GM12874 (cell line): ENCODE measurements around the gene RAB3B.

ENCODE experiments used
- TF ChIP-seq, protein P1 (sequence below): IDR thresholded peaks from 2 replicates; pipeline ENCODE4 v1.5.1; 2011; ENCODE audit warnings: low read depth, mild to moderate bottlenecking, control low read depth, low read length, moderate library complexity; ENCODE audit not compliant: insufficient read depth

The RAB3B gene

DNA sequence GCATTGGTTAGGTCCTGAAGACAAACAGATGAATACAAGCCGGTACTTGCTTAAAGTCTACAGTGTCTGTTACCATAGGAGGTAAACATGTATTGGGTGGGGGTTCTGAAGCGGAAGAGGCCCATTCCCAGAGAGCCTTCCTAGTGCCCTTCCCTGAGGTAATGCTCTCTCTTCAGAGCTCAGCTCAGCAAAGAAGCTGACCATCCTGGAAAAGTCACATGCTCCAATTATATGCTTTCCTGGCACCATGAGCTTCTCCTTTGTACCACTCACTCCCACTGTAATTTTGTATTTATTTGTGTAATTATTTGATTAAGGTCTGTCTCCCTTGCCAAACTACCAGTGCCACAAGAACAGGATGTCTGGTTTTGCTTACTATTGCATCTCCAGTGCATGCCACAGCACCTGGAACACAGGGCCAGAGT lies 42.0 kb downstream of the RAB3B start:
- TF ChIP-seq, protein P1, sequence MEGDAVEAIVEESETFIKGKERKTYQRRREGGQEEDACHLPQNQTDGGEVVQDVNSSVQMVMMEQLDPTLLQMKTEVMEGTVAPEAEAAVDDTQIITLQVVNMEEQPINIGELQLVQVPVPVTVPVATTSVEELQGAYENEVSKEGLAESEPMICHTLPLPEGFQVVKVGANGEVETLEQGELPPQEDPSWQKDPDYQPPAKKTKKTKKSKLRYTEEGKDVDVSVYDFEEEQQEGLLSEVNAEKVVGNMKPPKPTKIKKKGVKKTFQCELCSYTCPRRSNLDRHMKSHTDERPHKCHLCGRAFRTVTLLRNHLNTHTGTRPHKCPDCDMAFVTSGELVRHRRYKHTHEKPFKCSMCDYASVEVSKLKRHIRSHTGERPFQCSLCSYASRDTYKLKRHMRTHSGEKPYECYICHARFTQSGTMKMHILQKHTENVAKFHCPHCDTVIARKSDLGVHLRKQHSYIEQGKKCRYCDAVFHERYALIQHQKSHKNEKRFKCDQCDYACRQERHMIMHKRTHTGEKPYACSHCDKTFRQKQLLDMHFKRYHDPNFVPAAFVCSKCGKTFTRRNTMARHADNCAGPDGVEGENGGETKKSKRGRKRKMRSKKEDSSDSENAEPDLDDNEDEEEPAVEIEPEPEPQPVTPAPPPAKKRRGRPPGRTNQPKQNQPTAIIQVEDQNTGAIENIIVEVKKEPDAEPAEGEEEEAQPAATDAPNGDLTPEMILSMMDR = no peak

DNA sequence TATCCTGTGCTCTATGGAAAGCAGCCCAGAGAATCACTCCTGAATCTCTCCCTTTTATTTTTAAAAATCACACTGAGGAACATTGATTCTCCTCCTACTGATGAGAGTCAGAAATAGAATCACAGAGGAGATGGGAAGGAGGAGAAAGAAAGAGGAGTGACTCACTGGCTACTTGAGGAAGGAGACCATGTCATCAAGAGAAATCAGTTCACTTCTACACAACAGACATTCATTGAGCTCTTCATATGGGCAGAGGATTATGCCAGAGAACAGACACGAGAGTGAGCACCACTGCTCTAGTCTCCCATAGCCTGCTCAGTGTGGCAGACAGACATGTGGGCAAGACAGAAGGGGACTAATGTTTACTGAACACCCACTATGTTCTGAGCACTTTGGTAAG lies 44.2 kb downstream of the RAB3B start:
- TF ChIP-seq, protein P1 = no peak

DNA sequence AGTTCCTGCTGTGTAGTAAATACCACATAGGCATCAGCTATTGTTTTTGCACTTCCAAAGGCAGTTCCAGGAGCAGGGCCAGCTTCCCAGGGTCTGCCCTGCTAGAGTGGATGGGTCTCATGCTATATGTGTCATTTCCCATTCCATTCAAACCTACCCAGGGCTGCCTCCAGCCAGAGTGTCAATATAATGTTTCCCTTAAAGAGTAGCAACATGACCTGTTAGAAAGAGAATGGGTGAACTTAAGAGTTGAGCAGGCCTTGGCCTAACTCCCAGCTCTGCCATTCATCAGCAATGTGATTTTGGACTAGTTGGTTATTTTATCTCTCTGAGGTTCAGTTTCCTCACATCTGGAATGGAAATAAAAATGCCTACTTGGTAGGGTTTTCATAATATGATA lies 44.9 kb downstream of the RAB3B start:
- TF ChIP-seq, protein P1 = no peak

DNA sequence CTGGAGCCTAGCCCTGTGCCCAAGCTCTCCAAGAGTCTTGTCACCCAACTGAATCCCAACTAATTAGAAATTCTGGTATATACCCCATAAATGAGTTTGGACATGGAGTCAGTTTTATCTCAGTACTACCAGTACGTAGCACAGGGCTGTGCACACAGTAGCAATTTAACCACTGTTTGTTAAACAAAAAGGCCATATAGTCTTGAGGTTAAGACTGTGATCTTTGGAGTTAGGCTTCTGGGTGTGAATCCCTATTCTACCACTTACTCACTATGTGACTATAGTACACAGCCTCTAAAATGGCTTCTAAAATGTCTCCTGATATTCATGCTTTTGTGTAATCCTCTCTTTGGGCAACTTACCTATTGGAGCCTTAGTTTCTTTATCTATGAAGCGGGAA lies 48.2 kb downstream of the RAB3B start:
- TF ChIP-seq, protein P1 = no peak

DNA sequence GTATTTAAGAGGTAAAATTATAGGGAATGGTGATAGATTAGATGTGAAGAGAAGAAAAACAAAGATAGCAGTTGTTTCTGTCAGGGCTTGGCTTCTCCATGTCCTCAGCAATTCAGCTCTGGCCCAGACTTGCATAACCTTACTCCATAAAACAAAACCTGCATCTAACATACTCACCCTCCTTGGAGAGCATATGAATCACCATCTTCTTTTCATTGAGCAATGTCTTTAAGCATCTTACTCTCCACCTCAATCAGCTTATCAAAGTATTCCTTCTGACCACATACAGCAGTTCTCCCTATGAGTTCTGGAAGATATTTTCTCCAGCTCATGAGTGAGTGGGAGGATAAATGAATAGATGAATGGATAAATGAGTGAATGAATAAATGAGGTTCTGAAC lies 49.0 kb downstream of the RAB3B start:
- TF ChIP-seq, protein P1 = no peak

DNA sequence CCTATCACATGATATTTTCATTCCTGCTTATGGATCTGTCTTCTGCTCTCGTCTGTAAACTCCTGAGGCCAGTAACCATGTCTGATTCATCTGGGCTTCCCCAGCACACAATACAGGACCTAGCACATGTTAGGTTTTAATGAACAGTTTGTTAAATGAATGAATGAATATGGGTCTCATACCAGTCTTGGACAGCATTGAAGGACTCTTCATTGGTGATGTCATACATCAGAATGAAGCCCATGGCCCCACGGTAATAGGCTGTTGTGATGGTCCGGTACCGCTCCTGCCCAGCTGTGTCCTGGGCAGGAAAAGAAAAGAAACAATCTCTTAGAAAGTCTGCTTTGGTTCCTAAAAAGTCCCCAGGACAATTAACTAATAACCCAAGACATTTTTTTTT lies 53.4 kb downstream of the RAB3B start:
- TF ChIP-seq, protein P1 = no peak

DNA sequence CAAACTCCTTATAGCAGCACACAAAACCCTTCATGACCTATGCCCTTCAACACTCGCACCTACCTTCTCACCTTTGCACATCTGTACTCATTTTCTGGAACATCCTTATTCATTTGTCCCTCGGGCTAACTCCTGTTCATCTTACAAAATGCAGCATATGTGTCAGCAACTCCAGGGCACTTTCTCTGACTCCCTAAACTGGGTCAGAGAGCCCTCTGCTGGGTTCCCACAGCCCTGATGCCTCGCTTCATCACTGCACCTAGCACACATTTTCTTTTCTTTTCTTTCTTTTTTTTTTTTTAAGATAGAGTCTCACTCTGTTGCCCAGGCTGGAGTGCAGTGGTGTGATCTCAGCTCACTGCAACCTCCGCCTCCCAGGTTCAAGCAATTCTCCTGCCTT lies 54.0 kb downstream of the RAB3B start:
- TF ChIP-seq, protein P1 = no peak

DNA sequence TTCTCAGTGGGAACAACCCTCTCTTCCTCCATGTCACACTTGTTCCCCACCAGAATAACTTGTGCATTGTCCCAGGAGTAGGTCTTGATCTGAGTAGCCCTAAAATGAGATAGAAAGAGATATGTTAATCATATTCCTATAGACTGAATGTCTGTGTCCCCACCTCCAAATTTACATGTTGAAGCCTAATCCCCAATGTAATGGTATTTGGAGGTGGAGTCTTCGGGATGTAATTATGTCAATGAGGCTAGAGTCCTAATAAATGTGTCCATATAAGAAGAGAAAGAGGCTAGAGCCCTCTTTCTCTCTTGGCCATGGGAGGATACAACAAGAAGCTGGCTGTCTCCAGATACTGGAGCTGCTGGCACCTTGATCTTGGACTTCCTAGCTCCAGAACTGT lies 57.2 kb downstream of the RAB3B start:
- TF ChIP-seq, protein P1 = no peak
